Measurements from ENCODE around the gene AATK.

DNA sequence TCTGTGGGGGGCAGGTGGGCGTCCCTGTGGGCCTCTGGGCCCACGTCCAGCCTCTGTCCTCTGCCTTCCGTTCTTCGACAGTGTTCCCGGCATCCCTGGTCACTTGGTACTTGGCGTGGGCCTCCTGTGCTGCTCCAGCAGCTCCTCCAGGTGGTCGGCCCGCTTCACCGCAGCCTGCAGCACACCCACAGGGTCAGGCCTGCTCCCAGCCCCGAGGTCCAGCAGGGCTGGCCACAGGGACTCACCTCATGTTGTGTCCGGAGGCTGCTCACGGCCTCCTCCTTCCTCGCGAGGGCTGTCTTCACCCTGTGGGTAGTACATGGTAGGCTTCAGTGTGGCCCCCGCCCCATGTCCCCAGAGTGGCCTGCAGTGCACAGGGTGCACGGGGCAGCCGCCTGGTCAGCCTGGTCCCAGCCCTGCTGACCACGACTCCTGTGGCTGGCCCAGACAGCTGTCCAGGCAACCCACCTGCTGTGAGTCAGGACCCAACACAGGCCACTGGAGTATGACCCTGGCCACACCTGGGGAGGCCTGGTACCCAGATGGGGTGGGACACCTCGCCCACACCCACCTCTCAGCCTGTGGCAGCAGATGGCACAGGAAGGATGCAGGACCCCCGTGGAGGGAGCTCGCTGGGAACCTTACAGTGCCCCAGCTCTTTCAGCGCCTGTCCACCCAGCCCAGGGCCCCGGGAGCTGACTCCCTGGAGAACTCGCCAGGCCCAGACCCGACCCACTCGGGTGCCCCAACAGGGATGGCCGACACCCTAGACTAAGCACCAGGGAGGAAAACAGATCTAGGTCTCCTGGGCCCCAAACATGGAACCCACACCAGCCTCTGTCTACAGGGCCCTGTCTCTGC lies 23.9 kb upstream of the AATK start:
- TF ChIP-seq POLR2A (IDR thresholded peaks at IDR 0.05) (no peak), POLR2AphosphoS5 (IDR thresholded peaks at IDR 0.05) (no peak)
- TF ChIP-seq, protein P1, sequence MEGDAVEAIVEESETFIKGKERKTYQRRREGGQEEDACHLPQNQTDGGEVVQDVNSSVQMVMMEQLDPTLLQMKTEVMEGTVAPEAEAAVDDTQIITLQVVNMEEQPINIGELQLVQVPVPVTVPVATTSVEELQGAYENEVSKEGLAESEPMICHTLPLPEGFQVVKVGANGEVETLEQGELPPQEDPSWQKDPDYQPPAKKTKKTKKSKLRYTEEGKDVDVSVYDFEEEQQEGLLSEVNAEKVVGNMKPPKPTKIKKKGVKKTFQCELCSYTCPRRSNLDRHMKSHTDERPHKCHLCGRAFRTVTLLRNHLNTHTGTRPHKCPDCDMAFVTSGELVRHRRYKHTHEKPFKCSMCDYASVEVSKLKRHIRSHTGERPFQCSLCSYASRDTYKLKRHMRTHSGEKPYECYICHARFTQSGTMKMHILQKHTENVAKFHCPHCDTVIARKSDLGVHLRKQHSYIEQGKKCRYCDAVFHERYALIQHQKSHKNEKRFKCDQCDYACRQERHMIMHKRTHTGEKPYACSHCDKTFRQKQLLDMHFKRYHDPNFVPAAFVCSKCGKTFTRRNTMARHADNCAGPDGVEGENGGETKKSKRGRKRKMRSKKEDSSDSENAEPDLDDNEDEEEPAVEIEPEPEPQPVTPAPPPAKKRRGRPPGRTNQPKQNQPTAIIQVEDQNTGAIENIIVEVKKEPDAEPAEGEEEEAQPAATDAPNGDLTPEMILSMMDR (IDR thresholded peaks at IDR 0.05): peak in 3 of 6 experiments; percentile 12 to 30 (median 13)

Measured in upper lobe of left lung (tissue), 4 donors.